HG03196 (cell line): ENCODE data around the gene NACA2.
"Not testable (repeated sequence)": the region's sequence is repeated elsewhere in the genome, so short reads cannot be mapped to it uniquely, and the experiment has no call there.

Experiments
- ATAC-seq: cut with Tn5 transposase; IDR thresholded peaks from one replicate; pipeline ENCODE4 v1.9.1; 2021; ENCODE audit not compliant: unreplicated experiment

NACA2 gene

DNA sequence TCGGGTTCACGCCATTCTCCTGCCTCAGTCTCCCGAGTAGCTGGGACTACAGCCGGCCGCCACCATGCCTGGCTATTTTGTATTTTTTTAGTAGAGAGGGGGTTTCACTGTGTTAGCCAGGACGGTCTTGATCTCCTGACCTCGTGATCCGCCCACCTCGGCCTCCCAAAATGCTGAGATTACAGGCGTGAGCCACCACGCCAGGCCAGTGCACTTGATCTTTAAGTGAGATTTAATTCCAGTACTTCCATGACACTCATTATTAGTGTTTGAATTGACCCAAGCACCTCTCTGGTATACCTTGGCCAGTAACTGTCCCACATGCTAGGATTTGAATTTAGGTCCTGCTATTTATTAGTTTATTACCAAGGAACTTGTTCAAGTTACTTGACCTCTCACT lies 38.5 kb downstream of the NACA2 start:
- ATAC-seq, result not testable (repeated sequence)

DNA sequence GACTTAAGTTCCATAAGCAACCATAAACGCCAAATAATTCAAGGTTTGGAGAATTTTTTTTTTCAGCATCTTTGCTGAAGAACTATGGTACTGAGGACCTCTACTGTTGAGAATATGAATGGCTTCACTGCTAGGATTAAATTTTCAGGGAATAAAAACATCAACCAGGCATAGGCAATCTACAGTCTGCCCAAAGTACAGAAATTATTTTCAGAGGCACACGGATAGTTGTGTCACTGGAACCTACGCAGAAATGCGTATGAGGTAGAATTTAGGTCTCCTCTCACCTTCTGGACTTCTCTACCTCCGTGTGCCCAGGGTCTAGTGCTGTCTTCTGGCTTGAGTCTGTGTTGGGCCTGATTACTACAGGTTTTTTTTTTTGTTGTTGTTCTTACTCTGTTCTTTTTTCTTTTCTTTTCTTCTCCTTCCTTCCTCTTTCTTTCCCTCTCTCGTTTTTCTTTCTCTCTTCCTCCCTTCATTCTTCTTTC lies 39.7 kb downstream of the NACA2 start:
- ATAC-seq, result no peak

GRCh38 chr17:61547113-61547512 lies 43.9 kb downstream of the NACA2 start:
- no peak for ATAC-seq

DNA sequence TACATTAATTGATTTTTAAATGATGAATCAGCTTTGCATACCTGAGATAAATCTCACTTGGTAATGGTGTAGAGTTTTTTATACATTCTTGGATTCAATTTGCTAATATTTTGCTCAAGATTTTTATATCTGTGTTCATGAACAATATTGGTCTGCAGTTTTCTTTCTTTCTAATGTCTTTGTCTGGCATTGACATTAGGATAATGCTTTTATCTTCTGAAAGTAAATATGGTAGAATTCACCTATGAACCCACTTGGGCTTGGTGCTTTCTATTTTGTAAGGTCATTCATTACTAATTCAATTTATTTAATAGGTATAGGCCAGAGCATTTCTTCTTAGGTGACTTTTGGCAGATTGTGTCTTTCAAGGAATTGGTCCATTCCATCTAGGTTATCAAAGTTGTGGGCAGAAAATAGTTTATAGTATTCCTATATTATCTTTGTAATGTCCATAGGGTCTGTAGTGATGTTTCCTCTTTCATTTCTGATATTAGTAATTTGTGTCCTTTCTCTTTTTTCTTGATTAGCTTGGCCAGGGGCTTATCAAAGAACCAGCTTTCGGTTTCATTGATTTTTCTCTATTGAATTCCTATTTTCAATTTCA lies 45.6 kb downstream of the NACA2 start:
- ATAC-seq, result no peak

DNA sequence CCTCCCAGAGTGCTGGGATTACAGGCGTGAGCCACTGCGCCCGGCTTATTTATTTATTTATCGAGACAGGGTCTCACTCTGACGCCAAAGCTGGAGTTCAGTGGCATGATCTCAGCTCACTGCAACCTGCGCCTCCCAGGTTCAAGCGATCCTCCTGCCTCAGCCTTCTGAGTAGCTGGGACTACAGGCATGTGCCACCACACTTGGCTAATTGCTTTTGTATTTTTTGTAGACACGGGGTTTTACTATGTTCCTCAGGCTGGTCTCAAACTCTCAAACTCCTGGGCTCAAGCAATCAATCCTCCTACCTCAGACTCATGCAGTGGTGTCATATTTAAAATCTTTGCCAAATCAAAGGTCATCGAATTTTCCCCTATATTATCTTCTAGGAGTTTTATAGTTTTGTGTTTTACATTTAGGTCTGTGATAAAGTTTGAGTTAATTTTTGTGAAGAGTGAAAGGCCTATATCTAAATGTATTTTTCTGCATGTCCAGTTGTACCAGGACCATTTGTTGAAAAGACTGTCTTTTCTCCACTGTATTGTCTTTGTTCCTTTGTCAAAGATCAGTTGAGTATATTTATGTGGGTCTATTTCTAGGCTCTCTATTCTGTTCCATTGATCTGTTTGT lies 47.1 kb downstream of the NACA2 start:
- ATAC-seq, result no peak

DNA sequence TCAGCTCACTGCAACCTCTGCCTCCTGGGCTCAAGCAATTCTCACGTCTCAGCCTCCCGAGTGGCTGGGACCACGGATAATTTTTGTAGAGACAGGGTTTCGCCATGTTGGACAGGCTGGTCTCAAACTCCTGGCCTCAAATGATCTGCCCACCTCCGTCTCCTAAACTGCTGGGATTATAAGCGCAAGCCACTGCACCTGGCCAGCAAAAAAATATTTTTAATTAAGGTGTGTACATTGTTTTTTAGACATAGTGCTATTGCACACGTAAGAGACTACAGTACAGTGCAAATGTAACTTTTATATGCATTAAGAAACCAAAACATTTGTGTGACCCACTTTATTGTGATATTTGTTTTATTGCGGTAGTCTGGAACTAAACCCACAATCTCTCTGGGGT lies 49.0 kb downstream of the NACA2 start:
- no peak for ATAC-seq

DNA sequence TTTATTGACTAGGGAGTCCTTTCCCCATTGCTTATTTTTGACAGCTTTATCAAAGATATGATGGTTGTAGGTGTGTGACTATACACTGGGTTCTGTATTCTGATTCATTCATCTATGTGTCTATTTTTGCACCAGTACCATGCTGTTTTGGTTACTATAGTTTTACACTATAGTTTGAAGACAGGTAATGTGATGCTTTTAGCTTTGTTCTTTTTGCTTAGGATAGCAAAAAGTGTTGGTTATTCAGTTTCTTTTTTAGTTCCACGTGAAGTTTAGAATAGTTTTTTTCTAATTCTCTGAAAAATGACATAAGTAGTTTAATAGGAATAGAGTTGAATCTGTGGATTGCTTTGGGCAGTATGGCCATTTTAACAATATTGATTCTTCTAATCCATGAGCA lies 50.1 kb downstream of the NACA2 start:
- no peak for ATAC-seq
